IMR-90 (cell line): ENCODE measurements around the gene HERC4. TPM values are rescaled to one million over a fixed set of nuclear protein-coding genes. Genes with fewer than 3 reads are reported as not detected.

ENCODE experiments used
- ATAC-seq: fragments of 200-7000 bp; cut with Tn5 transposase; 2 replicates; pipeline ENCODE4 v1.9.1; 2020; ENCODE audit warnings: low read depth, mild to moderate bottlenecking, moderate library complexity
- BruUV-seq: library from RNA; stranded (reverse); fragments of 400-500 nt; replicated peaks from 2 replicates; lab custom pipeline; 2021; lab: Mats Ljungman, UMichigan
- CTCF ChIA-PET: fragments of 300-600 bp; formaldehyde crosslinking; extraction: SDS; loops from one replicate; lab custom pipeline; 2021; ENCODE audit warnings: antibody characterized with exemption; lab: Yijun Ruan, JAX
- POLR2A ChIA-PET: fragments of 300-600 bp; sonication (Branson Sonifier 250); formaldehyde crosslinking; loops from one replicate; lab custom pipeline; 2022; ENCODE audit warnings: antibody characterized with exemption; ENCODE audit not compliant: unreplicated experiment; lab: Charles Lee
- DNase-seq: peaks from one replicate; pipeline ENCODE4 v3.0.0; 2013
- H2AFZ ChIP-seq: replicated peaks from 2 replicates; pipeline ENCODE3; 2013; ENCODE audit warnings: low read length, mild to moderate bottlenecking; ENCODE audit not compliant: poor library complexity
- H2AK5ac ChIP-seq: 2 replicates; pipeline ENCODE4 v1.6.1; 2013; ENCODE audit warnings: low read depth, low read length, inconsistent platforms
- H2AK9ac ChIP-seq: replicated peaks from 2 replicates; pipeline ENCODE3; 2013; ENCODE audit warnings: mild to moderate bottlenecking, low read depth, low read length, moderate library complexity; ENCODE audit not compliant: poor library complexity
- H2BK120ac ChIP-seq: 2 replicates; pipeline ENCODE4 v1.6.1; 2013; ENCODE audit warnings: low read depth, low read length, inconsistent platforms
- H2BK15ac ChIP-seq: 3 replicates; pipeline ENCODE4 v1.6.1; 2013; ENCODE audit warnings: low read depth, low read length, inconsistent platforms
- H2BK20ac ChIP-seq: 2 replicates; pipeline ENCODE4 v1.6.1; 2013; ENCODE audit warnings: low read depth, mild to moderate bottlenecking, inconsistent platforms, low read length, moderate library complexity
- H2BK5ac ChIP-seq: 2 replicates; pipeline ENCODE4 v1.6.1; 2013; ENCODE audit warnings: mild to moderate bottlenecking, low read depth, low read length, inconsistent platforms; ENCODE audit not compliant: poor library complexity, severe bottlenecking
- H3K14ac ChIP-seq: replicated peaks from 2 replicates; pipeline ENCODE4 v1.6.1; 2013; ENCODE audit warnings: low read depth, low read length, inconsistent platforms
- H3K18ac ChIP-seq: 2 replicates; pipeline ENCODE4 v1.6.1; 2013; ENCODE audit warnings: low read depth, low read length, control low read depth
- H3K23ac ChIP-seq: 2 replicates; pipeline ENCODE4 v1.6.1; 2013; ENCODE audit warnings: low read depth, low read length, inconsistent platforms
- H3K27ac ChIP-seq: 2 replicates; pipeline ENCODE4 v1.5.1; 2013; ENCODE audit warnings: mild to moderate bottlenecking, control low read depth, low read length; ENCODE audit not compliant: insufficient read depth
- H3K27me3 ChIP-seq: 2 replicates; pipeline ENCODE4 v1.6.1; 2013; ENCODE audit warnings: low read length; ENCODE audit not compliant: control insufficient read depth, insufficient read depth
- H3K36me3 ChIP-seq: 2 replicates; pipeline ENCODE4 v1.6.1; 2013; ENCODE audit warnings: low read length, mixed read lengths; ENCODE audit not compliant: control insufficient read depth, insufficient read depth
- H3K4ac ChIP-seq: 2 replicates; pipeline ENCODE4 v1.6.1; 2013; ENCODE audit warnings: low read depth, low read length, inconsistent platforms
- H3K4me1 ChIP-seq: 2 replicates; pipeline ENCODE4 v1.6.1; 2013; ENCODE audit warnings: low read length, mixed read lengths; ENCODE audit not compliant: control insufficient read depth, insufficient read depth
- H3K4me2 ChIP-seq: 2 replicates; pipeline ENCODE4 v1.6.1; 2013; ENCODE audit warnings: low read depth, mild to moderate bottlenecking, control low read depth, low read length, moderate library complexity
- H3K4me3 ChIP-seq: 2 replicates; pipeline ENCODE4 v1.5.1; 2013; ENCODE audit warnings: low read depth, mild to moderate bottlenecking, control low read depth, low read length, moderate library complexity; ENCODE audit not compliant: insufficient read depth
- H3K56ac ChIP-seq: 2 replicates; pipeline ENCODE4 v1.6.1; 2013; ENCODE audit warnings: low read length, inconsistent platforms; ENCODE audit not compliant: insufficient read depth; ENCODE audit errors: extremely low read depth
- H3K79me1 ChIP-seq, 2 experiments: 2 replicates each; pipeline ENCODE4 v1.6.1; 2013; ENCODE audit warnings: low read length in 2 of 2, inconsistent platforms in 1 of 2, low read depth in 1 of 2
- H3K9ac ChIP-seq: 2 replicates; pipeline ENCODE4 v1.6.1; 2013; ENCODE audit warnings: low read depth, low read length, control low read depth
- H3K9me1 ChIP-seq: 2 replicates; pipeline ENCODE4 v1.6.1; 2013; ENCODE audit warnings: low read length, inconsistent platforms; ENCODE audit not compliant: insufficient read depth
- H3K9me3 ChIP-seq: 2 replicates; pipeline ENCODE4 v1.6.1; 2013; ENCODE audit warnings: low read length; ENCODE audit not compliant: control insufficient read depth, insufficient read depth
- H4K20me1 ChIP-seq: 2 replicates; pipeline ENCODE4 v1.6.1; 2013; ENCODE audit warnings: low read length, inconsistent platforms; ENCODE audit not compliant: insufficient read depth
- H4K5ac ChIP-seq: 2 replicates; pipeline ENCODE4 v1.6.1; 2013; ENCODE audit warnings: mild to moderate bottlenecking, low read depth, low read length, control low read depth
- H4K8ac ChIP-seq, 2 experiments: 2 replicates each; pipeline ENCODE4 v1.6.1; 2013; ENCODE audit warnings: low read depth in 2 of 2, low read length in 2 of 2, control low read depth in 1 of 2, inconsistent platforms in 1 of 2
- H4K91ac ChIP-seq: 2 replicates; pipeline ENCODE4 v1.6.1; 2013; ENCODE audit warnings: low read depth, low read length, inconsistent platforms; ENCODE audit not compliant: insufficient read depth
- BHLHE40 ChIP-seq: fragments of 150-350 bp; IDR thresholded peaks from 2 replicates; pipeline ENCODE4 v1.6.1; 2016; ENCODE audit warnings: mild to moderate bottlenecking, low read depth, low read length
- CEBPB ChIP-seq: IDR thresholded peaks from 2 replicates; pipeline ENCODE4 v1.6.1; 2012; ENCODE audit warnings: low read depth, low read length, improper control_type of control experiment
- CHD1 ChIP-seq: IDR thresholded peaks from 2 replicates; pipeline ENCODE4 v1.6.1; 2012; ENCODE audit warnings: low read depth, low read length, improper control_type of control experiment
- ELK1 ChIP-seq: fragments of 150-350 bp; IDR thresholded peaks from 2 replicates; pipeline ENCODE4 v1.6.1; 2016; ENCODE audit warnings: low read depth, mild to moderate bottlenecking, low read length, moderate library complexity, borderline replicate concordance
- FOS ChIP-seq: fragments of 150-350 bp; IDR thresholded peaks from 2 replicates; pipeline ENCODE4 v1.6.1; 2016; ENCODE audit warnings: low read depth, low read length
- MAFK ChIP-seq: IDR thresholded peaks from 2 replicates; pipeline ENCODE4 v1.6.1; 2012; ENCODE audit warnings: low read depth, low read length, improper control_type of control experiment
- MAZ ChIP-seq: IDR thresholded peaks from 2 replicates; pipeline ENCODE4 v1.6.1; 2012; ENCODE audit warnings: low read depth, mild to moderate bottlenecking, low read length, improper control_type of control experiment, moderate library complexity, borderline replicate concordance
- MXI1 ChIP-seq: IDR thresholded peaks from 2 replicates; pipeline ENCODE4 v1.6.1; 2012; ENCODE audit warnings: low read depth, mild to moderate bottlenecking, low read length, moderate library complexity, borderline replicate concordance
- NFE2L2 ChIP-seq: fragments of 150-350 bp; IDR thresholded peaks from 2 replicates; pipeline ENCODE4 v1.6.1; 2016; ENCODE audit warnings: low read depth, mild to moderate bottlenecking, low read length
- POLR2A ChIP-seq: IDR thresholded peaks from 2 replicates; pipeline ENCODE4 v1.6.1; 2012; ENCODE audit warnings: mild to moderate bottlenecking, low read depth, low read length
- RAD21 ChIP-seq: IDR thresholded peaks from 2 replicates; pipeline ENCODE4 v1.6.1; 2012; ENCODE audit warnings: low read length, improper control_type of control experiment
- SMC3 ChIP-seq: fragments of 150-350 bp; IDR thresholded peaks from 2 replicates; pipeline ENCODE4 v1.6.1; 2016; ENCODE audit warnings: low read depth, mild to moderate bottlenecking, antibody characterized with exemption, low read length, moderate library complexity
- WGBS, 2 experiments: methylation state at CpG; one replicate each; pipeline versions ENCODE4 v1.1.5 to v1.1.7; 2013; ENCODE audit warnings: missing lambda C conversion rate in 2 of 2; ENCODE audit not compliant: insufficient read length in 1 of 2; ENCODE audit errors: extremely low coverage in 2 of 2; 5-methylcytosine and 5-hydroxymethylcytosine counted together
- dilution Hi-C: fragments of 300-500 bp; cut with HindIII; formaldehyde crosslinking; loops from one replicate; pipeline ENCODE4 v1.14.3; 2018; ENCODE audit warnings: low sequenced_read_pairs; ENCODE audit not compliant: unreplicated experiment
- in situ Hi-C: fragments of 300-500 bp; cut with MboI; formaldehyde crosslinking; loops from 3 replicates; pipeline ENCODE4 v1.14.3; 2019; ENCODE audit warnings: low sequenced_read_pairs, inconsistent platforms, mixed read lengths
- intact Hi-C: fragments of 100-400 bp; cut with micrococcal nuclease; formaldehyde crosslinking; loops from 2 replicates; pipeline ENCODE4 v1.10.0; 2022
- polyA plus RNA-seq, 3 experiments: library from polyadenylated mRNA; depleted of rRNA; stranded (reverse); fragments of >200 nt; gene quantifications; 2 replicates each; pipeline ENCODE4 v1.2.3, GENCODE V29; 2012; ENCODE audit warnings: low replicate concordance in 1 of 3
- total RNA-seq: library from RNA; depleted of rRNA; stranded (reverse); fragments of >200 nt; gene quantifications from 2 replicates; pipeline ENCODE4 v1.2.3, GENCODE V29; 2012
- TF ChIP-seq, protein P1 (sequence below): conservative IDR thresholded peaks from 2 replicates; pipeline ENCODE4 v1.5.1; 2012; ENCODE audit warnings: mild to moderate bottlenecking, low read depth, low read length, improper control_type of control experiment

HERC4 gene
- total and polyA plus RNA-seq, 2 of the 4 experiments (the other 2 are of a cell fraction): 66.6 to 92.8 TPM

DNA sequence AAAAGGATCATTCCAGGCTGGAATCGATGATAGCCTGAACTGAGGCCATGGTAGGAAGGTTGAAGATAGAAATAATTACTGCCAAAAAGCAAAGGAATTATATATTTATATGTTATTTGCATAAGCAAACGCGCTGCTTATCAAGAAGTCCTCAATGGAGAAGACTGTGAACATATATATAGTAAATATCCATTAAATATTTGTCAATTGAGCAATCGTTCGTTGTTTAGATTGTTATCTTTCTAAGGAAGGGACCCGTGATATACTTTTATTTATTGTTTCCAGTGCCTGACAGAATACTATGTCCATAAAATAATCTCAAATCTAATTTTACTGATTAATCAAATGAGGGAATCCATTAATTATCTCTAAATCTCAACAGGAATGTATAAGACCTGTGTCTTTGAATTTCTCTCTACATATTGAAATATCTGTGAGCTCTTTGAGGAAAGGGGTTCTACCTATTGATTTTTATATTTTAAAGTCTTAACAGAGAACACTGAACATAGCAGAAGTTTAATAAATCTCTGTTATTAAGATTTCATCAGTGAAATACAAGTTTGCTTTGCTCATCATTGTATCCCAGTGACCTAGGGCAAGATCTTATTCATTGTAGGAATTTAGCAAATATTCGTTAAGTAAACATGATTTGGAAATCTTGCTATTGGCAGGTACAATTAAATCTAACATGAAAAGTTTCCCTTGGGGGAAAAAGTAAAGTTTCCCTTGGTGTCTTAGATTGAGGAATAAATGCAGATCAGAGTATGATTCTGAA lies 12.0 kb upstream of the HERC4 start (continued):
- no peak for TF ChIP-seq CEBPB
- TF ChIP-seq BHLHE40: no peak
- no peak for TF ChIP-seq RAD21

DNA sequence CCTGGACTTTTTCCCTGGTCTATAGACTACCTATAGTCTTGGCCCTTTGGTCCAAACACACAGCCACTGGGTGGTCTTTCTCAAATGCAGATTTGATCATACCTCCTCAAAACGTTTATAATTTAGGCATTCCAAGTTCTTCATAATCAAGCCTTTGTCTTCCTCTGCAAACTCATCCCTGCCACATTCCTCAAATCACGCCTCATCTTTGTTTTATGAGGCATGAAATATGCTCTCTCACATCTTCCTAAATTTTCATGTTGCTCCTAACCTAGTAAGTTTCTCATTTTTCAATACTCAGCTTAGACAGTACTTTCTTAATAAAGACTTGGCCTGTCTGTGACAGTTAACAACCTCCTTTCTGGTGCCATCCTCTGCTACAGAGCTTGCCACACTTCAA lies 10.9 kb upstream of the HERC4 start:
- no peaks in the 10 kb centered on the region for H3K9me3 ChIP-seq
- H3K18ac ChIP-seq: peak overlapping the region; percentile 93; the same call in 1 of the 2 replicates
- no peak overlapping the region for H2AFZ ChIP-seq
- H2BK20ac ChIP-seq: peak overlapping the region; percentile 94
- intact Hi-C loops (no loop called here), in situ Hi-C loops (loop anchor here (5.0 to 10.0 kb wide), 3 partner anchors 66 to 216 kb away; no protein-coding TSS in a partner anchor), dilution Hi-C loops (no loop called here)
- H4K91ac ChIP-seq: peak overlapping the region; percentile 76
- DNase-seq: no peak
- no peak overlapping the region for H3K4me3 ChIP-seq
- peak overlapping the region; percentile 86 for H3K4ac ChIP-seq
- BruUV-seq: no TSS peak
- H4K8ac ChIP-seq: peak overlapping the region; percentile 79 to 88
- no peak overlapping the region; the same call in 1 of the 2 replicates for H3K27ac ChIP-seq
- H3K9me1 ChIP-seq: no peaks in the 10 kb centered on the region
- no peaks in the 10 kb centered on the region for H3K36me3 ChIP-seq
- ChIA-PET POLR2A (no interaction called here), CTCF (interaction anchor here (0.5 to 0.8 kb wide), 3 partner anchors 71 to 76 kb away, joined by 3 read pairs; no protein-coding TSS in a partner anchor)
- no peaks in the 10 kb centered on the region for H3K27me3 ChIP-seq
- peak overlapping the region; percentile 70; the same call in 1 of the 2 replicates for H3K23ac ChIP-seq
- peak overlapping the region; percentile 33; the same call in 1 of the 2 replicates for H3K9ac ChIP-seq
- no peaks in the 10 kb centered on the region for H4K20me1 ChIP-seq
- peak overlapping the region; percentile 55; the same call in 1 of the 2 replicates for H3K56ac ChIP-seq
- 43% methylated on average over 2 of the region's 2 CpGs; no CpG with 5 or more reads in 1 of the 2 experiments for WGBS, 2 experiments
- H2AK5ac ChIP-seq: peak overlapping the region; percentile 63
- H3K14ac ChIP-seq: peak overlapping the region; percentile 71
- H2BK5ac ChIP-seq: peak overlapping the region; percentile 76
- H2AK9ac ChIP-seq: no peak overlapping the region
- peak overlapping the region; percentile 89 for H2BK120ac ChIP-seq
- peak overlapping the region; percentile 91; the same call in 1 of the 2 replicates for H4K5ac ChIP-seq
- H2BK15ac ChIP-seq: peak overlapping the region; percentile 93
- peaks cover 13% of the 10 kb centered on the region for H3K4me1 ChIP-seq
- ATAC-seq: 0 out of 2 replicates have a peak, but pooled peaks have one; percentile 8
- H3K4me2 ChIP-seq: no peak overlapping the region
- H3K79me1 ChIP-seq: peaks cover 7% of the 10 kb centered on the region in 2 experiments; a peak in 3 of 4 replicates
- TF ChIP-seq ELK1 (no peak), FOS (no peak), MXI1 (no peak), CEBPB (no peak), MAZ (no peak), MAFK (no peak), CHD1 (no peak), POLR2A (no peak), NFE2L2 (no peak), SMC3 (no peak), RAD21 (no peak)
- TF ChIP-seq, protein P1, sequence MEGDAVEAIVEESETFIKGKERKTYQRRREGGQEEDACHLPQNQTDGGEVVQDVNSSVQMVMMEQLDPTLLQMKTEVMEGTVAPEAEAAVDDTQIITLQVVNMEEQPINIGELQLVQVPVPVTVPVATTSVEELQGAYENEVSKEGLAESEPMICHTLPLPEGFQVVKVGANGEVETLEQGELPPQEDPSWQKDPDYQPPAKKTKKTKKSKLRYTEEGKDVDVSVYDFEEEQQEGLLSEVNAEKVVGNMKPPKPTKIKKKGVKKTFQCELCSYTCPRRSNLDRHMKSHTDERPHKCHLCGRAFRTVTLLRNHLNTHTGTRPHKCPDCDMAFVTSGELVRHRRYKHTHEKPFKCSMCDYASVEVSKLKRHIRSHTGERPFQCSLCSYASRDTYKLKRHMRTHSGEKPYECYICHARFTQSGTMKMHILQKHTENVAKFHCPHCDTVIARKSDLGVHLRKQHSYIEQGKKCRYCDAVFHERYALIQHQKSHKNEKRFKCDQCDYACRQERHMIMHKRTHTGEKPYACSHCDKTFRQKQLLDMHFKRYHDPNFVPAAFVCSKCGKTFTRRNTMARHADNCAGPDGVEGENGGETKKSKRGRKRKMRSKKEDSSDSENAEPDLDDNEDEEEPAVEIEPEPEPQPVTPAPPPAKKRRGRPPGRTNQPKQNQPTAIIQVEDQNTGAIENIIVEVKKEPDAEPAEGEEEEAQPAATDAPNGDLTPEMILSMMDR: no peak
